GM19467 (cell line): ENCODE measurements around the gene MTURN.

Experiments
- ATAC-seq: cut with Tn5 transposase; IDR thresholded peaks from one replicate; pipeline ENCODE4 v1.9.1; 2021; ENCODE audit warnings: mild to moderate bottlenecking, moderate library complexity; ENCODE audit not compliant: unreplicated experiment

Gene MTURN

DNA sequence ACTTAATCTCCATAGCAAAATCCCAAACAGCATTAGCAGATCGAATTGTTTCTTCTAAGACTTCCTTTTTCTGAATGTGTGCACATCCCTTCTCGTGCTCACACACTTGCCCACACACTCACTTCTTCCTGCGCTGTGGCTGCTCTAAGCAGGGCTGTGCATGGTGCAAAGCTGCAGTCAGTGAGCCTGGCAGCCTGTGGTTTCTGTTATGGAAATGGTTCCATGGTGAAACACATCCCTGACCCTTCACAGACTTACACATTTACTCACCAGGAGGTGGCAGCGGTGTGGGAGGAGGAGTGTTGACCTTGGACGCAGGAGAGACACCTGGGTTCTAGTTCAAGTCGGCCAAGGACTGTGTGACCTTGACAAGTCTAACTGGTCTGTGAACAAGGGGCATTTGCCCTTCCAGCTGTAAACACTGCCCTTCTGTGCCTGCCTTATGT is 24.9 kb downstream of the MTURN start:
- no peak for ATAC-seq

DNA sequence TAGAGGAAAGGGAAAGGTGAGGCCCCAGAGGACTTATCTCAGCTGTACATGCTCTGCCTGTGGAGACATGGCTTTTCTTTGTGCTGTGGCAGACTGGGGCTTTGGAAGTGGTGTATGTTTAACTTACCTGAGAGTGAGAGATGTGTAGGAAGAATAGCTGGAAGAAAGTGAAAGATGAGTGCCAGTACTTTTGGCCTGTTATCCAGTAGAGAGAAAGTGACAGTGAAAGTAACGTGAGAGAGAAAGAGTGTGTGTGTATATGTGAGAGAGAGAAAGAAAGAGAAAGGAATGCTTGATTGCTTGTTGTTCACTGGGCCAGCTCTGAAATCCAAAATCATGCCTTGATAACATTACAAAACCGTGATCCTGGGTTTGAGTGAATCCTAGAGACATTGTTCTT is 25.5 kb downstream of the MTURN start:
- no peak for ATAC-seq

DNA sequence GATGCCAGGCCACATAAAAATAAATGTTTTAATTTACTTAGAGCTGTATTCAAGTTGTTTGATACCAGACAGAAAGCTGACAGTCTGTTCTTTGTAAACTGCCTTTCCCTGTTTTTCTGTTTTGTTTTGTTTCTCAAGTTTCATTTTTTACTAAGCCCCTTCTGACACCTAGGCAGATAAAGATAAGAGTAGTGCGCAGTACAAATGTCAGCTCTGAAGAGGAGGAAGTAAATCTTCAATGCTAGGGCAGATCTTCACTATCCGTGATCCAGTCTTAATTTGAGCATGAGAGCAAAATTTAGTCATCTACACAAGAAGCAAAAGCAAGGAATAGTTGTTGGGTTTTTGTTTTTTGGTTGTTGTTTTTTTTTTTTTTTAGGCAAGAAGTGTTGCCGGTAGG is 27.3 kb downstream of the MTURN start:
- ATAC-seq = no peak

DNA sequence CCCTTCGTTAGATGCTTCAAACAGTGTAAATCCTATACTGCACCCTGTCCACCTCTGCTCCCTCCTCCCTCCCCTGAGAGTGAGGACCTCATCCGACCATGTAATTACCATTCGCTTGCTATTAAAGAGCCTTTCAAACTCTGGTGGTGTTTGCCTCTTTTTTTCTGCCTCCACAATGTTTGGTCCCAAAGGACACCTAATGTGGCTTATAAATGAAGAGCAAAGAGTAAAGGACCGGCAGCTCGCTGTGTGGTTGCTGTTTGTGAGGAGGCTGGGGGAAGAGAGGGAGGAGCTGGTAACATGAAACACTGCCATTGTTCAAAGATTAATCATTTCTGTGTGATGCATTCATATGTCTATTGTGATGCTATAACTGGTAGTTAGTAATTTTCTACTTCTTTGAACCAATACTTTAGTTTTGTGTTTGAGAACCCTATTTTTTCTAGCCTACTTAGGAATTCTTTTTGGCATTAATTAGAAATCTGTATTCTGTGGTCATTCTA is 27.9 kb downstream of the MTURN start:
- peak; percentile 21 for ATAC-seq

DNA sequence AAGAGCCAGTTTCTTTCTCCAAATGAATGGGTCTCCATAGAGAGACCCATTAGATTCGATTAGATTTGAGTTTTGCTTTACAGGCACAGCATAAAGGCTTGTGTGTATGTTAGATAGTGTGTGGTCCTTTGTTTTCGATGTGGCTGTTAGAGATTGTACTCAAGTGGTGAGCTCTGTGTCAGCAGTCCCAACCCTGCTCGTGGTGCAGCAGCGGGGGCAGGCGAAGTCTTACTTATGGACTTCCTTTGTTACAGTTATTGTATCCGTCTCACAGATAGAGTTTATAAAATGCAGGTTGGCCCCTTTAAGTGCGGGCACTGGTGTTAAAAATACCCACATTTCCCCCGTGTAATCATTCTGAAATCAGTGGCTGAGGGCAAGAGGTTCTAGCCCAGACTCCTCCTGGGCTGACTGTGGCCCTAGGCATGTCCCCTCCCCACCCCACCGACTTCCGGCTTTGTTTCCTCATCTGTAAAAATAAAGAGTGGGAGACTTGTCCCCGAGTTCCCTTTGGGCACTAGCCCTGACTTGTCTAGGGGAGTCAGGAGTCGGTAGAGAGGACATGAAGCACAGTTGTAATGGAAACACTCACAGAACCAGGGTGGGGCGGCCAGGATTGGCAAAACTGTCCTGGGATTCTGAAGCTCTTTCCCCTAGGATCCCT is 28.6 kb downstream of the MTURN start:
- ATAC-seq = peak; percentile 35

DNA sequence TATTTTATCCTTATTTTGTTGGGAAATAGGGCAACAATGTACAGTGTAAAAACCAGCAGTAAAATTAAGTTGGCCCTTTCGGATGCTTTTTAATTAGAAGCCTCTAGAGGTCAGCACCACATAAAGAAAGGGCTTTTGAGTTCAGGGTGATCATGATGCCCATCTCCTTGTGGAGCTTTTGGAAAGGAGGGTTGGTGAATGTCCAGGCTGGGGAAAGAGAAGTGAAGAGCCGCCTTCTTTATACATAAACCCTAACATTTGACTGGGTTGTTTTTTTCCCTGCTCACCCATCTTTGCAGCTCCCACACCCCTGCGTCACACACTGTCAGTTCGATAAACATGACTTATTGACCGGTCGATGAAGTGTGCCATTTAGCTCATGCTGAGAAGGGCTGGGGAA is 29.8 kb downstream of the MTURN start:
- no peak for ATAC-seq

DNA sequence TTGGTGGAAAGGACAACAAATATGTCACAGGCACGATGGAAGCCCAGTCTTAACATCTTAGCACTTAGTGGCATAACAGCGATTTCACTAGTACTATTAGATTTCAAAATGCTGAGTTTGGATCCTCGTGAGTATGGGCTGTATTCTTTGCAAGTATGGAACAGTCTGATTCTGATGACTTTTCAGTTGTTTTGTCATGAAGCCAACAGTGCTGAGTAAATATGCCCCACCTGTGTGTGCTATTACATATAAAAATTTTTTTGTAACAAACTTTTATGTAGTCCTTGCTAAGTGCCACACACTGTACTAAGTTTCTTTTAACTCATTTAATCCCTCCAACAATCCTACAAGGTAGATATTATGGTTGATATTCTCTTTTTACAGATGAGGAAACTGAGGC is 30.8 kb downstream of the MTURN start:
- no peak for ATAC-seq

DNA sequence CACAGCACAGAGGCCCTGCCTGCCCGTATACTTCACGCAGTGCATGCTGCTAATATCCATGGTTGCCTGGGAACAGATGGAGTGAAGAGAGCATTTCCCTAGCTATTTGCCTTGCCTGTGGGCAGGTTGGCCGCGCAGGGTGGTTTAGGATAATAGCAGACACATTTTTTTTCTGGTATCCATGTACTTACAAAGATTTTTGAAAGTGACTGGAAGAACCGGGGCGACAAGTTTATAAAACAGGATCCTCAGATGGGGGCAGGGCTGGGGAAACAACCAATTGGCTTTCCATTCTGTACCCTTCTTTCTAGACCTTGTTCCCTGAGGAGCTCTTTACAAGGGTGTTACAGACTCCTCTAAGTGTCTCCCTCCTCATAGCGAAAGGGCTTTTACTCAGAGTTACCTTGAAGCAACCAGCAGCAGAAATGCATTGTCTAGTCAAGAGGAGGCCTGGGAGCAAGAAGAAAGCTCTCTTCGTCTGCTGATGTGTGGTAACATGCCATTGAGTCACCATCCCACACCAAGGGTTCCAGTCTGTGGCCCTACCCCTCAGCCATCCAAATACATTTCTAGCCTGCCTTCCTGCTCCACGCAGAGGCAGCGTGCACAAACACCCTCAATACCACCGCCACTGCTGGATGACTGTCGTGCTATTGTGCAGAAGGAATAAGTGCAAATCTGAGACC is 31.5 kb downstream of the MTURN start:
- ATAC-seq = no peak

DNA sequence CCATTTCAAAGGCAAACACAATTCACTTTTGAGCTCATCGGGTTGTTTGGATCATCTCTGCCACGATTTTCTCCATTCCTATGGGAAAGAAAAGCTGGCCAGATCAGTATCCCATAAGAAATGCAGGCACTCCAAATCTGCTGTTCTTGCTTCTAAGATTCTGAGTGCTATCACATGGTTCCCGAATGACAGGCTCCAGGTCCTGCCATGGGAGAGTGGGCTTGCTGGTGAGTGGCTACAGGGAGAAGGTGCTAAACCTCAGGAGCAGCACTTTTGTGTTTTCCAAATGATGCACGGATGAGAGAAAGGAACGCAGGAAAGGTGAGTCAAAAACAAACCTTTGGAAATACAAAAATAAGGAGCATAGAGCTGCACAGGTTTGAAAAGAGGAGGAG is 32.1 kb downstream of the MTURN start:
- ATAC-seq = no peak

DNA sequence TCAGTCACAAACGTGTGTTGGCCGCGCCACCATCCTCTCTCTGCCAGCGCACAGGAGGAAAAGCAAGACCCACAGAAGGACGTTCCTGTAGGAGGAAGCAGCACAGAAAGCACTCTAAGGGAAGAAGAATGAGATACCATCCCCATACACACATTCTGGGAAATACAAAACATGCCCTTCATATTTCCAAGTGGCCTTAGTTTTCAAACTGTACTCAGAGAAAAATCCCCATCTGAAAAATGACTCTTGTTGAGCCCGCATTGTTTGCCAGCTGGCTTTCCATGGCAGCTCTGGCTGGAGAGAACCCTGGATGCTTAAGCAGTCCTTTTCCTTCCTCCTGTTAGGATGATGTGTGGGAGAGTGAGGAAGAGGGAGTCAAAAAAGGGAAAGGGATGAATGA is 33.1 kb downstream of the MTURN start:
- no peak for ATAC-seq

DNA sequence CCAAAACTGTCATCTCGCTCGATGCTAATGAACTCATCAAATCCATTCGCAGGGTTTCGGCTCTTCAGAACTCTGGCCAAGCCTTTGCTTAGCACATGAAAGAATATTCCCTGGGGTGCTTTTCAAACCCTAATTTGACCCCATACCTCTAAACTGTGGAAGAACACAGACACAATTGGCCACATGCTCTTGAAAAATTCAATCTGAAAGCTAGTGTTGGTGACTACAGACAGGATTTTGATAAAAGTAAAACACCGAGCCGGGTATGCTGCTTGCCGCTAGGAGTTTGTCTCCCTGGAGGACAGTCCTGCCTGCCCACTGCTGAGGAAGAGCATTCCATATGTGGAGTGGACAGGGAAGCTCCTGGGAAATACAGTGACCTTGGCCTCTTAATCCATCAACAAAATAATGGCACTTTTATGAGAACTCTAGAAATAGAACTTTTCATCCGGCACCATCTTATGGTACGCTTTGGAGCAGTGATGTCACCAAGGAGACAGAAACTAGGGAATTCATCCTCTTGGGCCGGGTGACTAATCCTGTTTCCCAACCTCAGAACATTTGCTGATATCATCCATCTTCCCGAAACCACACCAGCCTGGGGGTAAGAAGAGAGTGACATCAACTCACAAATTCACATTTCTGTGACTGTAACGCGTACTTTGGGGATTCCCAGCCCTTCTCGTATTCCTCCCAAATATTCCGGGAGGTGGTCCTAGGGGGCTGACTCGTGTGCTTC is 34.2 kb downstream of the MTURN start:
- no peak for ATAC-seq

DNA sequence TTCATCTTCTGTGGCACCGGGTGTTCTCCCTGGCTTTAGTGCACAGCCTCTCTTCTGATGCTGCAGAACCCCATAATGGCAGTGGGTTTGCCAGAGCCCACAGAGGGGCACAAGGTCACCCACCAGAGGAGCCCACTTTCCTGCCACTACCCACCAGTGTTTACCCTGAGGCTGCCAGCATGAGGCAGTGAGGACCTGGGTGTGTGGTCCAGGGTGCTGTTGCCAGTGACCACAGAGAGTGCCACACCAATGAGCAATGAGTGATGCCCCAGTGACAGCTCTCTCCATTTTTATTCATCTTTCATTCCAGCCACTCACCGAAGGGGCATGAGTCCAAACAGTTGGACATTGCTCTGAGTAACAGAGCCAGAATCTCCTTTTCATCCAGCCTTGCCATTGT is 34.8 kb downstream of the MTURN start:
- ATAC-seq = no peak

DNA sequence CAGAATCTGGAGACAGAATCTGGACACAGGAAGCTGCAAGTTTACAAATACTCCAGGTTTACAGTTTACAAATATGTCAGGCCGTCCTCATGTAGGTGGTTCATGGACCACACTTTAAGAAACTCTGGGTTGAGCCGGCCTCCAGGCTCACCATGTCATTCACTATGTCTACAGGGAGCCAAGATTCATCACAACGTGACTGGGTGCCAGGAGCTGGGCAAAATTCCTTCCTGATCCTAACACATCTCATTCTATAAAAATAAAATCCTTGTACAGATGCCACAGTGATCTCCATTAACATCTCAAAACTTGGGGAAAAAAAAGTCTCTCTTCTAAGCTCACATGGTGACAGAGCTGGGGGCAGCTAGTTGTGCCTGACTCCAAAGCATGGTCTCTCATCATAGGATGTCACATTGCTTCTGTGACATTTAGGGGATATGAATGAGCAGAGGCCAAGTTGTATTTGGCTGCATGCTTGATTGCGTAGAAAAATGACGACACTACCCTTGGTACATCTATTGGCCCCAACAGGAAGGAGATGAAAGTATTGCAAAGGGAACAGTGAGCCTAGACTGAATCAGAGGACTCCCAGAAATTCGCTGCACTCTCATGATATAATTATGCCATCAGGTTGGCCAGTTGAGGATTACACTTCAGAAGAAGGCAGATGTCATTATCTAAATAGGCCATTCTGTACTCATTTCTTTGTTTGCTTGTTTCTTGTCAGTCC is 35.9 kb downstream of the MTURN start:
- ATAC-seq = no peak

DNA sequence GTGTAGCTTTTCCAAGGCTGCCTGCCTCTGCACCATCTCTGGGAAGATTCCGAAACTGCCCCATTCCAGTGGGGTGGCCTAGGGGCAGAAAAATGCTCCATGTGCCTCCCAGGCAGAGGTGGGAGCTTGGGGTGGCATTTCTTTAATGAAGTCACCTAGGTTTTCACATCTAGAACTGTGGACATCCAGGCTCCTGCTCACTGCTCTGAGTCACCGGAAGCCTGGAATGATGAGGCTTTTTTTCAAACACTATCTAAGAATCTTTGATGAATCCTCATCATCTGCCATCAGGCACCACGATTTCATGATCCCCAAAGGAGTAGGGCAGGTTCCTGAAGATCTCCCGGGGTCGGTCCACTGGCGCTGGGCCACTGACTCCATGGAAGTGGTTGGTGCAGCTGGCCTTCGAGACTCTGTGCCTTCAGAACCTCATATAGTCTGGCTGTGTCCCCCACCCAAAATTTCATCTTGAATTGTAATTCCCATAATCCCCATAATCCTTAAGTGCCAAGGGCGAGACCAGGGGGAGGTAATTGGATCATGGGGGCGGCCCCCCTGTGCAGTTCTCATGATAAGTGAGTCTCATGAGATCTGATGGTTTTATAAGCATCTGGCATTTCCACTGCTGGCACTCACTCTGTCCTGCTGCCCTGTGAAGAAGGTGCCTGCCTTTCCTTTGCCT is 37.1 kb downstream of the MTURN start:
- no peak for ATAC-seq

DNA sequence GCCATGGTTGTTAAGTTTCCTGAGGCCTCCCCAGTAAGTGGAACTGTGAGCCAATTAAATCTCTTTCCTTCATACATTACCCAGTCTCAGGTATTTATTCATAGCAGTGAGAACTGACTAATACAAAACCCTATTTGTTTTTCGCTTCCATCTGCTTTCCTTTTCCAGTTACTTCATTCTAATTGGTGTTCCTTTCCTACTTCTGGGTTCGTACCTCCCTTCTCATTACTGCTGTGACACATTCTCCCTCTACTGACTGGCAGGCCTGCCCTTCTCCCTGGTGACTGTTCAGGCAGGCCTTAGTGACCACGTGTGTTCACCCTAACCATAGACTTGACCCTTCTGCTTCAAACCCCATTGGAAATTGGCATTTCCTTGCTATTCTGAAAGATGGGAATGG is 37.7 kb downstream of the MTURN start:
- ATAC-seq = no peak

DNA sequence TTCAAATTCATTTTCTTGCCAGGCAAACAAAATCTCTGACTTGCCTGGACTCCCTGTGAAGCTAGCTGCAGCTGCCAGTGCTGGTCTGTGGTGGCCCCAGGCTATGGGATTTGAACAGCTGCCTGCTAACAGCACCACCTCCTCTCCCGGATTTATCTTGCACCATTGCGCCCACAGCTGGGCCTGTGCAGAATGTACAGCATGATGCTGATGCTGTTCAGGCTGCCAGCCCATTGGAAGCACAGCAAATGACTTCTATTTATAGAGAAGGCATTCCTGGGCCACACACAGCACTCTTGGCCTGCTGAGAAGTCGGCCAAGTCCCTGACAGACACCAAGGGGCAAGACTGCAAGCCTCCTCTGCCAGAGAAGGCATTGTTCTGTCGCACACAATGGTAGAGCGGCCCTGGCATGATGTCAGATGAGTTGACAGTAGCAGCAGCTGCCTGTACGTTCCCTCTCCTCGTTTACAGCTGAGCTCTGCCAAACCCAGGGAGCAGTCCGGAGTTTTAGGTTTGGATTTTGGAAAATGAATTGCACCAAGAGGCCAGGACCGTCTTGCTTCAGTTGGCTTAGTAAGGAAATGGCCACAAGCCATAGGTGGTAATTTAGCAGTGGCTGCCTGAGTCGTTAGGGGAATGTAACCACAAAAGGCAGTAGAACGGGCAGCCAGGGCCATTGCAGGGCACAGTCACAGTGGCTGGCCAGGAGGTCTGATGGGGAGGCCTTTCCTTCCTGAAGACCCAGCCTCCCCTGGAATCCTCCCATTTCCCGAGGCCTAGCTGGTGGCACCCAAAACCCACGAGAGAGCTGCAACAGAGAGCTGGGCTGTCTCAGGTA is 38.5 kb downstream of the MTURN start:
- no peak for ATAC-seq

DNA sequence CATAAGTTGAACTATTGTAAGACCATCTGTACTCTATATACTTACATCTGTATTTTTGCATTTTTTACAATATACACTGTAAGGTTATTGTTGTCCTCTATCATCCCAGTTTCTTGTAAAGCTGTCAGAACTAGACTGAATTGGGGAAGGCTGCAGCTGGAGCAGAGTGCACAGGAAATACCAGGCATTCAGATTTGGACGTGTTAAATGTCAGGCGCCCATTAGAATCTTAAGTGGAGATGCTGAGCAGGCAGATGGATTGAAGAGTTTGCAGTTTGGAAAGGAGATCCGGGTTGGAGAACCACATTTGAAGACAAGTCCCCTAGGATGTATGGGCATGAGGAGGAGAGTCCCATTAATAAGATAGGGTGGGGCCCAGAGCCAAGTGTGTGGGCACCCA is 40.4 kb downstream of the MTURN start:
- ATAC-seq = no peak

DNA sequence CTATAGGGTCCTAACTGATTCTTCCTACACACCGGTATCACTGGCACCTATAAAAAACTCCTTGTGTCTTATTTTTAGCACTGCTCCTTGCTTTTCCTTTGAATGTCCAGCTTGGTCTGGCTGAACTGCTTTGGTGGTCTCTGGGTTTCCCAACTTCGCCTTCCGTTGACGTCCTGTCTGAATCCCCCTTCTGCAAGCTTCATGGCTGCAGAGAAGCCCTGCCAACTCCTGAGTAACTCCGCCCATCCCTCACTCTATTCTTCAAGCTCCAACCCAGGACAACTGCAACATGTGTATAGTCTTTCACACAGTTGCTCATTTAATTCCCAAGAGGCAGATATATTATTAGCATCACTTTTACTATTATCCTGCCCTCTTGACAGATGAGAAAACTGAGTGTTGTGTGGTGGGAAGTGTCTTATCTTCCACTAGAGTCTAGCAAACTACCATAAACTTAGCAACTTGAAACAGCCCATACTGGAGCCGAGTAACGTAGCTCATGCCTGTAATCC is 40.9 kb downstream of the MTURN start:
- no peak for ATAC-seq

DNA sequence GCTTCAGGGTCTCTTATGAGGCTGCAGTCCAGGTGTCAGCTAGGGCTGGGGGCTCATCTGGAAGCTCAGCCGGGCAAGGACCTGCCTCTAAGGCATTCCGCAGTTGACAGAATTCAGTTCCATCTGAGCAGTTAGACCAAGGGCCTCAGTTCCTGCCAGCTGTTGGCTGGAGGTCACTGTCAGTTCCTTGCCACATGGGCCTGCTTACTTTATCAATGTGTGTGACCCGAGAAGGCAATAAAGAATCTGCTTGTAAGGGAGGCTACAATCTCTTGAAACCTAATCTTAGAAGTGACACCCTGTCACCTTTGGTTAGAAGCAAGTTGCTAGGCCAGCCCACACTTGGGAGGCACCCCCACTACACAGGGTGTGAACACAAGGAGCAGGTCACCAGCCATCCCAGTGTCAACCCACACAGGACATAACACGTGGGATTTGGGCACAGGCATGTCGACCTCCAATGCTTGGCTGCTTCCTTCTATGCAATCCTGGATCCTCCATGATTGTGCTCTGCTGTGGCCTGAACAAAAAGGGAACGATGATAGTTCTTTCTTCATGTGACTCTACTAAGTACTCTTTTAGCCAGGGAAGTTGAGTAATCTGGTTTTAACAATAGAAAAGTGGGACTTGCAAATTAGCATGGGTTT is 41.8 kb downstream of the MTURN start:
- ATAC-seq = no peak
